HEK293 (cell line): ENCODE data around the gene NPPB.

Experiments used
- PRDM1 ChIP-seq: fragments of 450-650 bp; formaldehyde crosslinking; IDR thresholded peaks from 2 replicates; pipeline ENCODE4; 2016; ENCODE audit warnings: missing biosample characterization, missing genetic modification characterization
- SALL2 ChIP-seq: fragments of 450-650 bp; formaldehyde crosslinking; IDR thresholded peaks from 2 replicates; pipeline ENCODE4 v1.5.0; 2017; ENCODE audit warnings: missing biosample characterization, mild to moderate bottlenecking, missing genetic modification characterization, borderline replicate concordance
- TCF7L2 ChIP-seq: IDR thresholded peaks from 2 replicates; pipeline ENCODE4 v1.6.1; 2011; ENCODE audit warnings: low read depth, mild to moderate bottlenecking, inconsistent platforms, low read length, moderate library complexity, borderline replicate concordance
- ZNF274 ChIP-seq, 2 experiments: fragments of 200-500 bp in 1 of 2; fragments of 450-650 bp in 1 of 2; sonication (Bioruptor generic) in 1 of 2; formaldehyde crosslinking in 1 of 2; IDR thresholded peaks; 2 replicates each; pipeline versions ENCODE4 v1.5.1 to v1.6.1; 2014 to 2016; ENCODE audit warnings: borderline replicate concordance in 1 of 2, inconsistent platforms in 1 of 2, low read length in 1 of 2, missing biosample characterization in 1 of 2, missing genetic modification characterization in 1 of 2
- ZNF302 ChIP-seq: fragments of 450-650 bp; formaldehyde crosslinking; IDR thresholded peaks from 2 replicates; pipeline ENCODE4 v1.5.1; 2016; ENCODE audit warnings: missing biosample characterization, missing genetic modification characterization, low read depth
- ZNF701 ChIP-seq: fragments of 450-650 bp; formaldehyde crosslinking; IDR thresholded peaks from 2 replicates; pipeline ENCODE4 v1.5.1; 2016; ENCODE audit warnings: missing biosample characterization, missing genetic modification characterization
- TF ChIP-seq, protein P1 (sequence below): fragments of 450-650 bp; formaldehyde crosslinking; IDR thresholded peaks from 2 replicates; pipeline ENCODE4 v1.5.1; 2016; ENCODE audit warnings: missing biosample characterization, missing genetic modification characterization

DNA sequence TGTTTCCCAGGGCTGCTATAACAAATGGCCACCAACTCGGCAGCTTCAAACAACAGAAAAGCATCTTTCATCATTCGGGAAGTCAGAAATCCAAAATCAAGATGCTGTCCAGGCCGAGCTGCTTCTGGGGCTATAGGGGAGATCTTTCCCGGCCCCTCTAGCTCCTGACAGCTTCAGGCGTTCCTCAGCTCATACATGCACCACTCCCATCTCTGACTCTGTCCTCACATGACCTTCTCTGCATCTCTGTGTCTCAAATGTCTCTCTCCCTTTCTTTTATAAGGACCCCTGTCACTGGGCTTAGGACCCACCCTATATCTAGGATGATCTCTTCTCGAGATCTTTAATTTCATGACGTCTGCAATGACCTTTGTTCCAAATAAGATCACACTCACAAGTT, 13.8 kb upstream of the NPPB start:
- TF ChIP-seq, protein P1, sequence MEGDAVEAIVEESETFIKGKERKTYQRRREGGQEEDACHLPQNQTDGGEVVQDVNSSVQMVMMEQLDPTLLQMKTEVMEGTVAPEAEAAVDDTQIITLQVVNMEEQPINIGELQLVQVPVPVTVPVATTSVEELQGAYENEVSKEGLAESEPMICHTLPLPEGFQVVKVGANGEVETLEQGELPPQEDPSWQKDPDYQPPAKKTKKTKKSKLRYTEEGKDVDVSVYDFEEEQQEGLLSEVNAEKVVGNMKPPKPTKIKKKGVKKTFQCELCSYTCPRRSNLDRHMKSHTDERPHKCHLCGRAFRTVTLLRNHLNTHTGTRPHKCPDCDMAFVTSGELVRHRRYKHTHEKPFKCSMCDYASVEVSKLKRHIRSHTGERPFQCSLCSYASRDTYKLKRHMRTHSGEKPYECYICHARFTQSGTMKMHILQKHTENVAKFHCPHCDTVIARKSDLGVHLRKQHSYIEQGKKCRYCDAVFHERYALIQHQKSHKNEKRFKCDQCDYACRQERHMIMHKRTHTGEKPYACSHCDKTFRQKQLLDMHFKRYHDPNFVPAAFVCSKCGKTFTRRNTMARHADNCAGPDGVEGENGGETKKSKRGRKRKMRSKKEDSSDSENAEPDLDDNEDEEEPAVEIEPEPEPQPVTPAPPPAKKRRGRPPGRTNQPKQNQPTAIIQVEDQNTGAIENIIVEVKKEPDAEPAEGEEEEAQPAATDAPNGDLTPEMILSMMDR: no peak
- no peak for TF ChIP-seq ZNF302 (tag by site-specific recombination)
- TF ChIP-seq ZNF274 (IDR thresholded peaks at IDR 0.05; ENCODE audit: low read length): no peak
- TF ChIP-seq ZNF274 (tag by site-specific recombination; IDR thresholded peaks at IDR 0.05; ENCODE audit: borderline replicate concordance): no peak
- no peak for TF ChIP-seq SALL2 (tag by site-specific recombination)
- no peak for TF ChIP-seq TCF7L2
- TF ChIP-seq ZNF701 (tag by site-specific recombination): no peak
- no peak for TF ChIP-seq PRDM1 (tag by site-specific recombination)
